Parathyroid adenoma (tissue), 2 donors: Measurements from ENCODE around the gene SH3BP5.

Experiments
- H2AFZ ChIP-seq: fragments of 300-600 bp; sonication (generic); one replicate; pipeline ENCODE4 v1.7.0; 2017; ENCODE audit warnings: antibody characterized with exemption, mild to moderate bottlenecking
- H3K27ac ChIP-seq: fragments of 300-600 bp; sonication (generic); one replicate; pipeline ENCODE4 v1.7.0; 2017
- H3K27me3 ChIP-seq: fragments of 300-600 bp; sonication (generic); one replicate; pipeline ENCODE4 v1.7.0; 2017; ENCODE audit warnings: low read length; ENCODE audit not compliant: control insufficient read depth, insufficient read depth
- H3K36me3 ChIP-seq: fragments of 300-600 bp; sonication (generic); one replicate; pipeline ENCODE4 v1.7.0; 2017; ENCODE audit warnings: low read length; ENCODE audit not compliant: control insufficient read depth, insufficient read depth
- H3K4me1 ChIP-seq: fragments of 300-600 bp; sonication (generic); one replicate; pipeline ENCODE4 v1.7.0; 2017; ENCODE audit warnings: control low read depth
- H3K4me2 ChIP-seq: fragments of 300-600 bp; sonication (generic); one replicate; pipeline ENCODE4 v1.7.0; 2017; ENCODE audit warnings: low read length
- H3K4me3 ChIP-seq: fragments of 300-600 bp; sonication (generic); one replicate; pipeline ENCODE4 v1.7.0; 2017; ENCODE audit warnings: low read depth, low read length
- H3K79me2 ChIP-seq: fragments of 300-600 bp; sonication (generic); one replicate; pipeline ENCODE4 v1.7.0; 2017; ENCODE audit warnings: control low read depth
- H3K9ac ChIP-seq: fragments of 300-600 bp; sonication (generic); one replicate; pipeline ENCODE4 v1.7.0; 2017; ENCODE audit warnings: mild to moderate bottlenecking
- H3K9me3 ChIP-seq: fragments of 300-600 bp; sonication (generic); one replicate; pipeline ENCODE4 v1.7.0; 2017; ENCODE audit warnings: low read length; ENCODE audit not compliant: control insufficient read depth
- TF ChIP-seq, protein P1 (sequence below): fragments of 300-600 bp; sonication (generic); IDR thresholded peaks from one replicate; pipeline ENCODE4 v1.7.0; 2017; ENCODE audit warnings: antibody characterized with exemption, mild to moderate bottlenecking
- donor health status: primary hyperparathyroidism.

Gene SH3BP5

DNA sequence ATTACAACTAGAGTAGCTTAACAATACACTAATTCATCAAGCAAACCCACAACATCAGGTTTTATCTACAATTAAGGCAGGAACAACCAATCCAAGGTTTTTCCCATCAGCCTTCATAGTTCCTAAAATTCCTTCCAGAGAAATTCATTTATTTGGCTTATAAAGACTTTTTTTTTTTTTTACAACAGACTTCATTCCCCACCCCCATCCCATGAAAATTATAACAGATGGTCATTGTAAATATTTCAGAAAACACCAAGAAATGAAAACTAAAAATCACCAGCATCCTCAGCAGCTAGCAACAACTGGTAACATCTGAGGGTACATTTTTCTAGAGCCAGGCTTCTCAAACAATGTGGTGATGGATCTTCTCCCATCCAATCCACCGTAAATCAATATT is 11.0 kb downstream of the SH3BP5 start:
- Histone ChIP-seq H3K4me3 (no peak overlapping the region), H3K4me1 (peaks cover 74% of the 10 kb centered on the region), H3K27ac (peak overlapping the region; percentile 69), H3K4me2 (no peak overlapping the region), H3K79me2 (peaks cover 38% of the 10 kb centered on the region), H2AFZ (no peak overlapping the region), H3K9ac (no peak overlapping the region), H3K27me3 (no peaks in the 10 kb centered on the region), H3K9me3 (no peaks in the 10 kb centered on the region), H3K36me3 (no peaks in the 10 kb centered on the region)
- TF ChIP-seq, protein P1, sequence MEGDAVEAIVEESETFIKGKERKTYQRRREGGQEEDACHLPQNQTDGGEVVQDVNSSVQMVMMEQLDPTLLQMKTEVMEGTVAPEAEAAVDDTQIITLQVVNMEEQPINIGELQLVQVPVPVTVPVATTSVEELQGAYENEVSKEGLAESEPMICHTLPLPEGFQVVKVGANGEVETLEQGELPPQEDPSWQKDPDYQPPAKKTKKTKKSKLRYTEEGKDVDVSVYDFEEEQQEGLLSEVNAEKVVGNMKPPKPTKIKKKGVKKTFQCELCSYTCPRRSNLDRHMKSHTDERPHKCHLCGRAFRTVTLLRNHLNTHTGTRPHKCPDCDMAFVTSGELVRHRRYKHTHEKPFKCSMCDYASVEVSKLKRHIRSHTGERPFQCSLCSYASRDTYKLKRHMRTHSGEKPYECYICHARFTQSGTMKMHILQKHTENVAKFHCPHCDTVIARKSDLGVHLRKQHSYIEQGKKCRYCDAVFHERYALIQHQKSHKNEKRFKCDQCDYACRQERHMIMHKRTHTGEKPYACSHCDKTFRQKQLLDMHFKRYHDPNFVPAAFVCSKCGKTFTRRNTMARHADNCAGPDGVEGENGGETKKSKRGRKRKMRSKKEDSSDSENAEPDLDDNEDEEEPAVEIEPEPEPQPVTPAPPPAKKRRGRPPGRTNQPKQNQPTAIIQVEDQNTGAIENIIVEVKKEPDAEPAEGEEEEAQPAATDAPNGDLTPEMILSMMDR, result no peak

DNA sequence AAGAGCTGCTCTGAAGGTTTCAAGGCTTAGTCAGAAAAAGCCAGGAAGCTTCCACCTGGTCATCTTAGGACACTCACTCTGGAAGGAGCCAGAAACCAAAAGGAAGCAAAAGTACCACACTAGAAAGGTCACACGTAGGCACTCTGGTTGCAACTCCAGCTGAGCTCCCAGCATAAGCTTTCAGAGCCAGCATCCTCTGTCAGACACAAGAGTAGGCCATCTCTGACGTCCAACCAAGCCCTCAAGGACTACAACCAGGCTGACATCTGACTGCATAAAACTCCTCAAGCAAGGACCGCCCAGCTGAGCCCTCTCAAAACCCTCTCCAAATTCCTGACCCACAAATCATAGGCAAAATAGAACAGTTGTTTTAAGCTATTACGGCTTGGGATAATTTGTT is 12.8 kb downstream of the SH3BP5 start:
- Histone ChIP-seq H3K9ac (no peak overlapping the region), H3K36me3 (no peaks in the 10 kb centered on the region), H3K4me3 (no peak overlapping the region), H3K9me3 (no peaks in the 10 kb centered on the region), H3K27ac (peak overlapping the region; percentile 69), H3K79me2 (peaks cover 51% of the 10 kb centered on the region), H2AFZ (no peak overlapping the region), H3K27me3 (no peaks in the 10 kb centered on the region), H3K4me2 (peak overlapping the region; percentile 9), H3K4me1 (peaks cover 63% of the 10 kb centered on the region)
- TF ChIP-seq, protein P1, result no peak

DNA sequence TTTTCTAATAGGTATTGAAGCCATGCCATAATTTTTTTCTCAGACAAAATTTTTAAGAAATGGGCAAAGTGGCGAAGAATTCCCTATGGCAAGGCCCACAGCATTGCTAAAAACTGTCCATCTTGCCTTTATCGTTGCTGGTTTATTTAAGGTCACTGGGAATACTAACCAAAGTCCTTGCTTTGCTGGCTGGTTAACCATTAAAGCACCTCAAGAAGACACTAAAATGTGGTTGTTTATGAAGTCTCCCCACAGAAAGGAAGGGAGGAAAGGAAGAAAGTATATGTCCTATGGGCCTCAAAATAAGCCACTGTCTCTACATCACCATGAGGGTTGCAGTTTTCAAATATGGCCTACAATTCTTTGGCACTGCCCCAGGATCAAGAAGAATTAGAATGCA is 13.2 kb downstream of the SH3BP5 start:
- TF ChIP-seq, protein P1, result no peak
- H3K9ac ChIP-seq, result no peak overlapping the region

DNA sequence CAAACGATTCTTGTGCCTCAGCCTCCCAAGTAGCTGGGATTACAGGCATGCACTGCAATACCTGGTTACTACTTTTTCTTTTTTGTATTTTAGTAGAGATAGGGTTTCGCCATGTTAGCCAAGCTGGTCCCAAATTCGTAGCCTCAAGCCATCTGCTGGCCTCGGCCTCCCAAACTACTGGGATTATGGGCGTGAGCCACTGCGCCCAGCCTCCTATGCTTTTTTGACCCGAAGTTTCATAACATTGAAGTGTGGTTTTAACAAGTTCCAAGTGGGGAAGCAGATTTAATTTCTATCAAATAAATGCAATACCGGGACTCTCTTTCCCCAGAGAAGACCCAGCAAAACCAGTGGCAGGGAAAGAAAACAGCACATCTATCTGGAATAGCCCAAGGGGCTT is 13.7 kb downstream of the SH3BP5 start:
- Histone ChIP-seq H2AFZ (no peak overlapping the region), H3K9me3 (no peaks in the 10 kb centered on the region), H3K4me1 (peaks cover 58% of the 10 kb centered on the region), H3K9ac (no peak overlapping the region), H3K4me2 (no peak overlapping the region), H3K27ac (peak overlapping the region; percentile 69), H3K27me3 (no peaks in the 10 kb centered on the region), H3K36me3 (no peaks in the 10 kb centered on the region), H3K4me3 (no peak overlapping the region), H3K79me2 (peaks cover 56% of the 10 kb centered on the region)
- TF ChIP-seq, protein P1, result no peak

More for the DNA sequence above, 13.2 kb downstream of the SH3BP5 start:
- Histone ChIP-seq H3K4me3 (no peak overlapping the region), H3K4me2 (peak overlapping the region; percentile 22), H2AFZ (no peak overlapping the region), H3K9me3 (no peaks in the 10 kb centered on the region), H3K27ac (peak overlapping the region; percentile 69), H3K27me3 (no peaks in the 10 kb centered on the region), H3K4me1 (peaks cover 62% of the 10 kb centered on the region), H3K79me2 (peaks cover 55% of the 10 kb centered on the region), H3K36me3 (no peaks in the 10 kb centered on the region)

DNA sequence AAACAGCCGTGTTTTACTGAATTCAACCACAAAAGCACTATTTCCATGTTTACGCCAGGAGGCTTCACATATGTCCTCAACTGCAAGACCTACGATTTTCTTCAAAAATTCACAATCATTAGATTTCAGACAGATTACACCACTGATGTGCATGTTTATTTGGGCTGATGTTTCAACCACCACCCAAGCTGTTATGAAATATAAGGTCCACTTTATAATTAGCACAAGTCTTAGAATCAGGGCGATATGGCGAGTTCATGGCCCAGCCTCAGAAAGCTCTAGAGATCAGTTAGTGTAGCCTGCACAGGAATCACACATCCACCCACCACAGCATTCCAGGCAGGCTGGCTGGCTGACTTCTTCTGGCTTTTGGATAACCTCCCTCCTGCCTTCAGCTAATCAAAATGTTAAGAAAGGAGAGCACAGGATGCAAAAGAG is 15.4 kb downstream of the SH3BP5 start:
- Histone ChIP-seq H3K9ac (no peak overlapping the region), H3K9me3 (no peaks in the 10 kb centered on the region), H3K4me2 (no peak overlapping the region), H3K36me3 (no peaks in the 10 kb centered on the region), H3K27me3 (no peaks in the 10 kb centered on the region), H3K27ac (peak overlapping the region; percentile 69), H3K79me2 (peaks cover 56% of the 10 kb centered on the region), H3K4me3 (no peak overlapping the region), H2AFZ (no peak overlapping the region), H3K4me1 (peaks cover 52% of the 10 kb centered on the region)
- TF ChIP-seq, protein P1, result no peak
